Fibroblast of peridontal ligament (primary cell): Measurements from ENCODE around the gene ATP11A.
"Not testable (repeated sequence)": the region's sequence is repeated elsewhere in the genome, so short reads cannot be mapped to it uniquely, and the experiment has no call there.

Source experiments
- DNase-seq: peaks from one replicate; pipeline ENCODE4 v3.0.0-alpha.2; 2010; ENCODE audit errors: extremely low read depth

The ATP11A gene

GRCh38 chr13:112692104-112692503 lies 2.3 kb downstream of the ATP11A start:
- DNase-seq = no peak

GRCh38 chr13:112692586-112692985 lies 2.7 kb downstream of the ATP11A start:
- no peak for DNase-seq

GRCh38 chr13:112693831-112694497 lies 4.1 kb downstream of the ATP11A start:
- peak; percentile 80 for DNase-seq

- DNase-seq = no peak
Measured at GRCh38 chr13:112695121-112695520, 5.3 kb downstream of the ATP11A start.

- DNase-seq = no peak
Measured at GRCh38 chr13:112696001-112696868, 6.4 kb downstream of the ATP11A start.

GRCh38 chr13:112696869-112697465 lies 7.1 kb downstream of the ATP11A start:
- no peak for DNase-seq

- DNase-seq = peak; percentile 73
Measured at GRCh38 chr13:112697756-112698655, 8.2 kb downstream of the ATP11A start.

GRCh38 chr13:112699322-112699918 lies 9.6 kb downstream of the ATP11A start:
- no peak for DNase-seq

GRCh38 chr13:112700291-112701060 lies 10.6 kb downstream of the ATP11A start:
- DNase-seq = no peak

GRCh38 chr13:112702341-112702985 lies 12.6 kb downstream of the ATP11A start:
- no peak for DNase-seq

- no peak for DNase-seq
Measured at GRCh38 chr13:112702986-112703379, 13.1 kb downstream of the ATP11A start.

- DNase-seq = peak; percentile 29
Measured at GRCh38 chr13:112703449-112704284, 13.8 kb downstream of the ATP11A start.

- no peak for DNase-seq
Measured at GRCh38 chr13:112704308-112705145, 14.7 kb downstream of the ATP11A start.

GRCh38 chr13:112705286-112705685 lies 15.4 kb downstream of the ATP11A start:
- DNase-seq = no peak

- DNase-seq = no peak
Measured at GRCh38 chr13:112706171-112706570, 16.3 kb downstream of the ATP11A start.

GRCh38 chr13:112708560-112709240 lies 18.9 kb downstream of the ATP11A start:
- no peak for DNase-seq

GRCh38 chr13:112709316-112709715 lies 19.5 kb downstream of the ATP11A start:
- DNase-seq = not testable (repeated sequence)
